HG03103 (cell line): ENCODE results near the gene TPGS1.

Source experiments
- ATAC-seq: cut with Tn5 transposase; IDR thresholded peaks from one replicate; pipeline ENCODE4 v1.9.1; 2021; ENCODE audit warnings: low read depth; ENCODE audit not compliant: unreplicated experiment

Gene TPGS1

DNA sequence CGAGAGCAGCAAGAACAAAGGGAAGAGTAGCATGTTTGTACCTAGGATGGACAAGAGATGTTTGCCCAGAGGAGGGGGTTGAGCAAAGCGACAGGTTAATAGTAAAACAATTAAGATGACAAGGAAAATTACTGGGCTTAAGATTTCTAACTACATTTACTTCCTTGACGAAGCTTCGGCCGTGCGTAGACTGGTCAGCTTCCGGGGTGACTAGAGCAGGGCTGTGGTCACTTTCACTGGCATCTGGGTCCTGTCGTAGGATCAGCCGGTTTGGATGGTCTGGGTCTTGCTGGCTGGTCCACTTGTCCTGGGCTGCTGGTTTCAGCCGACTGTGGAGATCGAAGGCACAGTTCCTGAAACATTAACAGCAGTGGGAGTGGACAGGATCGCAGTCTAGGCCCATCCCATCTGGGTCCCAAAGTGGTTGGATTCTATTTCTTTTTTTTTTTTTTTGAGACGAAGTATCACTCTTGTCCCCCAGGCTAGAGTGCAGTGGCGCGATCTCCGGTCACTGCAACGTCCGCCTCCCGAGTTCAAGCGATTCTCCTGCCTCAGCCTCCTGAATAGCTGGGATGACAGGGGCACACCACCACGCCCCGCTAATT, 60.1 kb downstream of the TPGS1 start:
- no peak for ATAC-seq
